GM21390 (cell line): Measurements from ENCODE around the gene LITAFD.
"Not testable (repeated sequence)": the region's sequence is repeated elsewhere in the genome, so short reads cannot be mapped to it uniquely, and the experiment has no call there.

Experiments
- ATAC-seq: cut with Tn5 transposase; IDR thresholded peaks from one replicate; pipeline ENCODE4 v1.9.1; 2021; ENCODE audit not compliant: unreplicated experiment

The LITAFD gene

GRCh38 chr16:8882041-8882617, at the start of gene LITAFD:
TSS of gene LITAFD (plus strand) at chr16:8882351. CDS start at chr16:8884356, 2,005 bp downstream.
- no peak for ATAC-seq

GRCh38 chr16:8832717-8833105, 49.4 kb upstream of the LITAFD start:
- no peak for ATAC-seq

GRCh38 chr16:8836797-8837196, 45.4 kb upstream of the LITAFD start:
- ATAC-seq: not testable (repeated sequence)

GRCh38 chr16:8837594-8837993, 44.6 kb upstream of the LITAFD start:
- ATAC-seq: not testable (repeated sequence)

GRCh38 chr16:8842016-8842415, 40.1 kb upstream of the LITAFD start:
- not testable (repeated sequence) for ATAC-seq

GRCh38 chr16:8843296-8843695, 38.9 kb upstream of the LITAFD start:
- ATAC-seq: not testable (repeated sequence)

- no peak for ATAC-seq
These were observed 36.4 kb upstream of the LITAFD start for GRCh38 chr16:8845699-8846298.

- ATAC-seq: no peak
These were observed 35.7 kb upstream of the LITAFD start for GRCh38 chr16:8846401-8846932.

- ATAC-seq: no peak
These were observed 35.0 kb upstream of the LITAFD start for GRCh38 chr16:8847145-8847544.

- ATAC-seq: no peak
These were observed 34.5 kb upstream of the LITAFD start for GRCh38 chr16:8847623-8848022.

- ATAC-seq: no peak
These were observed 33.8 kb upstream of the LITAFD start for GRCh38 chr16:8848231-8848938.

GRCh38 chr16:8848939-8849391, 33.2 kb upstream of the LITAFD start:
- no peak for ATAC-seq

- no peak for ATAC-seq
These were observed 32.6 kb upstream of the LITAFD start for GRCh38 chr16:8849411-8850011.

GRCh38 chr16:8850279-8850885, 31.8 kb upstream of the LITAFD start:
- no peak for ATAC-seq

GRCh38 chr16:8851761-8852403, 30.3 kb upstream of the LITAFD start:
- no peak for ATAC-seq

GRCh38 chr16:8852534-8852933, 29.6 kb upstream of the LITAFD start:
- no peak for ATAC-seq

- ATAC-seq: no peak
These were observed 29.0 kb upstream of the LITAFD start for GRCh38 chr16:8853150-8853549.

GRCh38 chr16:8853611-8854010, 28.5 kb upstream of the LITAFD start:
- ATAC-seq: no peak

GRCh38 chr16:8854298-8854948, 27.7 kb upstream of the LITAFD start:
- no peak for ATAC-seq
